Activated CD4-positive, alpha-beta memory T cell treated with anti-CD3 and anti-CD28 coated beads for 36 hours (primary cell): ENCODE results near the gene NPLOC4. TPM values are rescaled to one million over a fixed set of nuclear protein-coding genes. Genes with fewer than 3 reads are reported as not detected.
"Not testable (repeated sequence)": the region's sequence is repeated elsewhere in the genome, so short reads cannot be mapped to it uniquely, and the experiment has no call there.

ENCODE experiments used
- CTCF ChIA-PET: fragments of 350-600 bp; sonication (Branson Sonifier 250); formaldehyde crosslinking; loops from one replicate; lab custom pipeline; 2021; ENCODE audit warnings: antibody characterized with exemption, inconsistent platforms; lab: Charles Lee
- POLR2A ChIA-PET: fragments of 350-600 bp; sonication (Branson Sonifier 250); formaldehyde crosslinking; loops from one replicate; lab custom pipeline; 2021; ENCODE audit warnings: antibody characterized with exemption; lab: Charles Lee
- DNase-seq: peaks from one replicate; pipeline ENCODE4 v3.0.0-alpha.2; 2020
- H3K27ac Mint-ChIP-seq: one replicate; pipeline ENCODE4 v1.8.0; 2021; ENCODE audit warnings: mixed read lengths
- H3K27me3 Mint-ChIP-seq: one replicate; pipeline ENCODE4 v1.8.0; 2021; ENCODE audit warnings: mixed read lengths
- H3K36me3 Mint-ChIP-seq: one replicate; pipeline ENCODE4 v1.8.0; 2021; ENCODE audit warnings: mixed read lengths
- H3K4me1 Mint-ChIP-seq: one replicate; pipeline ENCODE4 v1.8.0; 2021; ENCODE audit warnings: low read depth, mixed read lengths
- H3K4me3 Mint-ChIP-seq: one replicate; pipeline ENCODE4 v1.8.0; 2021; ENCODE audit warnings: mild to moderate bottlenecking, mixed read lengths
- H3K9me3 Mint-ChIP-seq: one replicate; pipeline ENCODE4 v1.8.0; 2021; ENCODE audit warnings: mixed read lengths
- intact Hi-C: fragments of 100-400 bp; cut with micrococcal nuclease; formaldehyde crosslinking; loops from one replicate; pipeline ENCODE4 v1.15.1; 2023
- total RNA-seq, 2 experiments: library from RNA; stranded (reverse); gene quantifications; one replicate each; pipeline ENCODE4 v1.2.3, GENCODE V29; 2021

Gene NPLOC4
- total RNA-seq, 2 experiments from 2014 or later: 78.4 to 93.2 TPM

DNA sequence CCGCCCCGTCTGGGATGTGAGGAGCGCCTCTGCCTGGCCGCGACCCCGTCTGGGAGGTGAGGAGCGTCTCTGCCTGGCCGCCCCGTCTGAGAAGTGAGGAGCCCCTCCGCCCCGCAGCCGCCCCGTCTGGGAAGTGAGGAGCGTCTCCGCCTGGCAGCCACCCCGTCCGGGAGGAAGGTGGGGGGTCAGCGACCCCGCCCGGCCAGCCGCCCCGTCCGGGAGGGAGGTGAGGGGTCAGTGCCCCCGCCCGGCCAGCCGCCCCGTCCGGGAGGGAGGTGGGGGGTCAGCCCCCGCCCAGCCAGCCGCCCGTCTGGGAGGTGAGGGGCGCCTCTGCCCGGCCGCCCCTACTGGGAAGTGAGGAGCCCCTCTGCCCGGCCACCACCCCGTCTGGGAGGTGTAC lies 18.6 kb downstream of the NPLOC4 start:
- H3K4me3 Mint-ChIP-seq, H3K9me3 Mint-ChIP-seq, POLR2A ChIA-PET, CTCF ChIA-PET, H3K27me3 Mint-ChIP-seq, H3K27ac Mint-ChIP-seq, intact Hi-C loops, DNase-seq: not testable (repeated sequence)
- Mint-ChIP-seq H3K36me3 (peaks cover 38% of the 10 kb centered on the region), H3K4me1 (peaks cover 16% of the 10 kb centered on the region)

DNA sequence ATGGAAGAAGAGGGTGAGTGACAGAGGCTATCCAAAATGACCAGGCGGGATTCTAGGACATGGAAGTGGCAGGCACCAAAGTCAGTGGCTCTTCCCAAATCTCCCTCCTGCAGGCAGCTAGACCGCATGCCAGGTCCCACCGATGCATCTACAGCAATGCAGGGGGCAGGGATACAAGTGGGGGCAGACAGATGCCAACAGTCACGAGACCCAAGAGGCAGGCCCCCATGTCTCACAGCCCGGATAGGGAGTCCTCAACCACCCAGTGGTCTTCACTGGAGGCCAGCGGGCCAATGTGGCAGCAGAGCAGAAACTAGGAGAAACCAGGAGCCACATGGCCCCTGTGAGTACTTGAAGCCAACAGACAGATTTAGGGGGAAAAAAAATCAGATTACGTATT lies 20.0 kb downstream of the NPLOC4 start:
- ChIA-PET CTCF (interaction anchor here (1.0 kb wide), 1 partner anchor 16 kb away, joined by 3 read pairs; no protein-coding TSS in a partner anchor), POLR2A (no interaction called here)
- H3K4me1 Mint-ChIP-seq: peaks cover 16% of the 10 kb centered on the region
- no peak overlapping the region for H3K27ac Mint-ChIP-seq
- H3K9me3 Mint-ChIP-seq: no peaks in the 10 kb centered on the region
- no peak overlapping the region for H3K4me3 Mint-ChIP-seq
- H3K36me3 Mint-ChIP-seq: peaks cover 44% of the 10 kb centered on the region
- H3K27me3 Mint-ChIP-seq: no peaks in the 10 kb centered on the region
- DNase-seq: no peak
- intact Hi-C loops: no loop called here

DNA sequence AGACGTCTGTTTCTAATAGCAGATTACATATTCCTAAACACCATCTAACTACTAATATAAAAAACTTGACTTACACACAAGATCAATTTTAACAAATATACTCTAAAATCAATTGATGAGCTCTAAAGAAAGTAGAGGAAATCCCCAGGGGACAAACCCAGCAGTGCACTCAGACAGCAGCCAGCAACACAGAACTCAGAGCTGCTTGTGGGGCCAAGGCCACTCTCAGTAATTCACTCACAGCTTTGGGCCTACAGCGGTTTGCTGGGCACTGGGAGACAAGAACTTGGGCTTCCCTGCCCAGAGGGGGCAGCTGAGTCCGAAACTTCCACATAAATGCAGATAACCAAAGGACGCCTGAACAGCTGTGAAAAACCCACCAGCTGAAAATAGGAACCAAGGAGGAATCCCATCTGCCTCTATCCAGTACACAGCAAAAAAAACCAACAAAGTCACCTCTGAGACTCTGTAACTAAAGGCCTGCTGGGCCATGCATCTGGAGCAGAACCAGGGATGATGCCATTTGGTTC lies 21.4 kb downstream of the NPLOC4 start:
- H3K27ac Mint-ChIP-seq: no peak overlapping the region
- peaks cover 37% of the 10 kb centered on the region for H3K36me3 Mint-ChIP-seq
- H3K4me3 Mint-ChIP-seq: no peak overlapping the region
- no peaks in the 10 kb centered on the region for H3K27me3 Mint-ChIP-seq
- POLR2A ChIA-PET: no interaction called here
- DNase-seq: no peak
- CTCF ChIA-PET: interaction anchor here (0.8 to 4.9 kb wide), 2 partner anchors 14 to 16 kb away, joined by 3 to 26 read pairs; no protein-coding TSS in a partner anchor
- H3K9me3 Mint-ChIP-seq: no peaks in the 10 kb centered on the region
- peaks cover 15% of the 10 kb centered on the region for H3K4me1 Mint-ChIP-seq
- intact Hi-C loops: no loop called here

DNA sequence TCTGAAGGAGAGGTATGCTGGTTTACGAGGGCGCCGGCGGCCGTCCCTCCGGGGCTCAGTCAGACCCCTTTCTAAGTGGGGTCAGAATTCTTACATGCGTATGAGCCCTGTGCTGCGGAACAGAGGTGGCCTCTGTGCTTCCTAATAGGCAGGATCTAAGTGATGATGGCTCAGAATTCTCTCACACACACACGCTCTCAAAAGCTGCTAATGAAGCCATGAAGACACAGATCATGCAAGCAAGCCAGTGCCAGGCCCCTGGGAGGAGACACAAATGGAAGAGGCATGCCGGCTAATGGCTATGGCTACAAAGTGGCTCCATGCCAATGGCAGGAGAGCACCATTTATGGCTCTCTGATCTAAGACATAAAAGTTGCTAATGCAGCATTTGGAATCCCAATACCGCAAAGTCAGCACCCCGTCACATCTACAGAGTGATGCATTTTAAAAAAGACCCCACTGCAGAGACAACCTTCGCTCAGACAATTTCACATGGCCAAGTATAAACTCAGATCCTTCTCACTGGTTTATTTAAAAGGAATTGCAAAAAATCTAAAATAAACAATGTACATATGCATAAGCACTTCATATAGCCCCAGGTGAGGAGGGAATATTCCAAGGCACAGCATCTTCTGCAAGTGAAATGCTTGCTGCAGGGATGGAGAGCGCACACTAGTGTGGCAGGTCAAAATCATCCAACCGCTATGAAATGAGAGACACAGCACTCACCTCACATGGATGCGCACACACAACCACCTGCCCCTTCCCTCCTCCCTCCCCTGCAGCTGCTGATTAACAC lies 24.5 kb downstream of the NPLOC4 start:
- Mint-ChIP-seq H3K36me3 (peaks cover 33% of the 10 kb centered on the region), H3K9me3 (no peaks in the 10 kb centered on the region), H3K4me3 (no peak overlapping the region), H3K27me3 (no peaks in the 10 kb centered on the region), H3K4me1 (peaks cover 23% of the 10 kb centered on the region), H3K27ac (no peak overlapping the region)
- intact Hi-C loops: no loop called here
- POLR2A ChIA-PET: interaction anchor here (0.6 kb wide), 1 partner anchor 45 kb away, joined by 3 read pairs; no protein-coding TSS in a partner anchor
- CTCF ChIA-PET: interaction anchor here (4.9 kb wide), 1 partner anchor 11 kb away, joined by 26 read pairs; no protein-coding TSS in a partner anchor
- no peak for DNase-seq

DNA sequence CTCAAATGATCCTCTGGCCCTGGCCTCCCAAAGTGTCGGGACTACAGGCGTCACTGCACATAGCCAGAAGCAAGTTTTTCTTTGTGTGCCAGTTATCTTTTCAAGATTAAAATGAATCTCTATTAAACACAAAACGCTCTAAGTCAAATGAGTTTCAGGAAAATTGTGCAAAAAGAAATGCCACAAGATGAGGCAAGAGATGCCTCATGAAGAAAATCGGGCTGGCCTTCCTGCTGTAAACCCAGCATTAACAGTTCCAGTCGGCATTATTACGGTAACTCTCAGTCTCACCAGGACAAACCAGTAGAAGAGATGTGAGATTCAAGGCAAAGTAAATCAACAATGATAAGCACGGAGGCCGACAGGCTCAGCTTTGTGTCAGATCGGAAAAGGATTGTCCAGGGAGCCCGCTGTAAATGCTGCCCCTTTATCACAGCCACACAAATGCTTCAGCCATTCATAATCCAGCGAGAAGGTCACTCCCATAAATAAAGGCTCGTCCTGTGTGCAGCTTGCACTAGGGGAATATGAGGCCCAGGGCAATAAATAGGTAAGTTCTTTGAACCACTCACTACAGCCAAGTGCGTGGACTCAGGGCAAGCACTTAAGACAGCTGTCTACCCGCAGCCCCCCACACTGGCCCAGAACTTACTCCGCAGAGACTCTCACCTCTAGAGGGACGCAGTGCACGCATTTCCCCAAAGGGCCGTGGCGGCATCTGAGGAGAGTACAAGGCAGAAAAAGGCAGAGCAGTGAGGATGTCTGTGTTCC lies 27.2 kb downstream of the NPLOC4 start:
- H3K9me3 Mint-ChIP-seq: no peaks in the 10 kb centered on the region
- no peak overlapping the region for H3K4me3 Mint-ChIP-seq
- POLR2A ChIA-PET: no interaction called here
- no peak for DNase-seq
- peak overlapping the region; percentile 13 for H3K27ac Mint-ChIP-seq
- intact Hi-C loops: no loop called here
- H3K27me3 Mint-ChIP-seq: no peaks in the 10 kb centered on the region
- H3K36me3 Mint-ChIP-seq: peaks cover 36% of the 10 kb centered on the region
- CTCF ChIA-PET: interaction anchor here (0.5 kb wide), 1 partner anchor 65 kb away, joined by 3 read pairs; no protein-coding TSS in a partner anchor
- peaks cover 14% of the 10 kb centered on the region for H3K4me1 Mint-ChIP-seq

DNA sequence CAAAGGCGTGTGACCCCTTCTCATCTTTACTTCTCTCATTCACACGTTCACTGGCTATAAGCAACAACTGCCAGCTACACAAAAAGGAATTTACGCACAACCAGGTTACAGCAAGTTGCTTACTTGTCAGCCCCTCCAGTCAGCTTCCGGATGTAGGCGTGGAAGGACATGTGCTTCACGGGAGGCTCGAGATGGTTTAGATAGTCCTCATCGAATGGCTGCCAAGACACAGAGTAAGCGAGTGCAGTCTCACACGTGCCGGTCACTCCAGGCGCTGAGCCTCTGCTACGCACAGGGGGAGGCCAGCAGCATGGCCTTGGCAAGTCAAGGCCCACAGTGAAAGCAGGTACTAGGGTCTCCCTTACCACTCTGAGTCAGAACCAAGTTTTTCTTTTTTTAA lies 28.3 kb downstream of the NPLOC4 start:
- ChIA-PET POLR2A (interaction anchor here (0.7 kb wide), 1 partner anchor 17 kb away, joined by 3 read pairs; no protein-coding TSS in a partner anchor), CTCF (no interaction called here)
- H3K4me3 Mint-ChIP-seq: no peak overlapping the region
- H3K27me3 Mint-ChIP-seq: no peaks in the 10 kb centered on the region
- intact Hi-C loops: no loop called here
- no peaks in the 10 kb centered on the region for H3K9me3 Mint-ChIP-seq
- peaks cover 8% of the 10 kb centered on the region for H3K4me1 Mint-ChIP-seq
- DNase-seq: no peak
- peak overlapping the region; percentile 11 for H3K27ac Mint-ChIP-seq
- peaks cover 35% of the 10 kb centered on the region for H3K36me3 Mint-ChIP-seq

DNA sequence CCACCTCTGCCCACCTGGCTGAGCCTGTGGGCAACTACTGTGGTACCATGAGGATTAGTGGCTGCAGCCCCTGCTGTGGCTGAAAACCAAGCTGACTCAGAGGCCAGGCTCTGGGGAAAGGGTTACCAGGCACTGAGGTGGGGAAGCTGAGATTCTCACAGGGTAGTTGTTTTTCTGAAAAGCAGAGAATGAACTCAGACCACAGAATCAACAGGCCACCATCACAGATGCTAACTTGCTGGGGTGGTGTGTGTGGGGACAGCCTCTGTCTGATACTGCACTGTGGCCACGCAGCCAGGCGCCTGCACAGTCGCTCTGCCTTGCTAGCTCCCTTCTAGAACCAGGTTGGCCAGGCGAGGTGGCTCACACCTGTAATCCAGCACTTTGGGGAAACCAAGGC lies 28.8 kb downstream of the NPLOC4 start:
- peaks cover 8% of the 10 kb centered on the region for H3K4me1 Mint-ChIP-seq
- intact Hi-C loops: no loop called here
- DNase-seq: peak; percentile 29
- H3K27ac Mint-ChIP-seq: peak overlapping the region; percentile 45
- H3K4me3 Mint-ChIP-seq: no peak overlapping the region
- POLR2A ChIA-PET: interaction anchor here (1.4 kb wide), 1 partner anchor 57 kb away, joined by 3 read pairs; no protein-coding TSS in a partner anchor
- CTCF ChIA-PET: no interaction called here
- H3K36me3 Mint-ChIP-seq: peaks cover 30% of the 10 kb centered on the region
- H3K9me3 Mint-ChIP-seq: no peaks in the 10 kb centered on the region
- H3K27me3 Mint-ChIP-seq: no peaks in the 10 kb centered on the region

DNA sequence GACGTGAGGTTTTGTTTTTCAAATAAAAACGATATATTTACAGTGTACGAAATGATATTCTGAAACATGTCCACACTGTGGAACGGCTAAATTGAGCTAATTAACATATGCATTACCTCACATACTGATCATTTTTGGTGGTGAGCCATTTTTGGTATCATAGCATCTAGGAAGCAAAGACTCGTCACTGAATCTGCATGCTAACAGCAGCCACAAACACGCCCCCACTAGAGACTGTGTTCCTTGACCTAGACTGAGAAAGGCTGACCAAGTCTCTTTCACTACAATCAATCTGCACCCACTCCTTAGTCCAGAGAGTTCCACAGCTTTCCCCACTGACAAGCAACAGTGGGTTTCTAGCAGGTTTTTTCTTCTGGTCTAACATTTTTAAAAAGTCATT lies 29.5 kb downstream of the NPLOC4 start:
- DNase-seq: peak; percentile 23
- no peak overlapping the region for H3K4me3 Mint-ChIP-seq
- no peaks in the 10 kb centered on the region for H3K9me3 Mint-ChIP-seq
- no peaks in the 10 kb centered on the region for H3K27me3 Mint-ChIP-seq
- H3K36me3 Mint-ChIP-seq: peaks cover 28% of the 10 kb centered on the region
- intact Hi-C loops: no loop called here
- ChIA-PET CTCF (no interaction called here), POLR2A (interaction anchor here (1.4 kb wide), 1 partner anchor 58 kb away, joined by 3 read pairs; no protein-coding TSS in a partner anchor)
- H3K27ac Mint-ChIP-seq: peak overlapping the region; percentile 45
- peaks cover 8% of the 10 kb centered on the region for H3K4me1 Mint-ChIP-seq

DNA sequence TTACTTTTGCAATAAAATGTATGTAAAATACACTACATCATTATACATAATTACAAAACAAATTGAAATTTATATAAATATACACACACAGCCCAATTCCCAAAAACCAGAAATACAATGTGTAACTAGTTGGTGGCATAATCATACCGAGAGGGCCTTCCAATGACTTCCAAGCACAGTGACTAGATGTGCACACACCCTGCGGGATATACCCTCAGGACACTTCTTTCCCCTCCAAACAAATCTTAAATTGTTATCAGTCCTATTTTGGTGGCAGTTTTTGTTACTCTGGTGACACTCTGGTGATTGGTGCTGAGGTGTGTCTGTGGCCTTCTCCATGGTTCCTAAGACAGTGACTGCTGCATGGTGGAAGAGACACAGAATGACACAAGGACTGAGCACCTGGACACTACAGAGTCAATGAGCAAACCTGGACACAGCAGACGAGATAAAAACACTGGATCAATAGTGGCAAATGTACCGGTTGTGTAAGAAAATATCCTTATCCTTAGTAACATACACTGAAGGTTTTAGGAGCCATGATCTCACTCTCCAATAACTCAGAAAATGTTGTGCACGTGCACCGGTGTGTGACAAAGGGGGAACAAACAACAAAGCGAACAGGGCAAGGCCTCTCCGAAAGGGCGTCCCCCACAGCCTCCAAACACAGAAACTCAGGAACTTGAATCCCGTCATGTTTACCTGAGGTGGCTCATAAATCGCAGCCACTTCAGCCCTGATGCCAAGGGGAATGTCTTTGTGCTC lies 32.9 kb downstream of the NPLOC4 start:
- Mint-ChIP-seq H3K27me3 (no peaks in the 10 kb centered on the region), H3K27ac (no peak overlapping the region), H3K9me3 (no peaks in the 10 kb centered on the region), H3K36me3 (peaks cover 29% of the 10 kb centered on the region), H3K4me1 (peaks cover 12% of the 10 kb centered on the region), H3K4me3 (no peak overlapping the region)
- no peak for DNase-seq
- ChIA-PET POLR2A (no interaction called here), CTCF (no interaction called here)
- intact Hi-C loops: no loop called here

DNA sequence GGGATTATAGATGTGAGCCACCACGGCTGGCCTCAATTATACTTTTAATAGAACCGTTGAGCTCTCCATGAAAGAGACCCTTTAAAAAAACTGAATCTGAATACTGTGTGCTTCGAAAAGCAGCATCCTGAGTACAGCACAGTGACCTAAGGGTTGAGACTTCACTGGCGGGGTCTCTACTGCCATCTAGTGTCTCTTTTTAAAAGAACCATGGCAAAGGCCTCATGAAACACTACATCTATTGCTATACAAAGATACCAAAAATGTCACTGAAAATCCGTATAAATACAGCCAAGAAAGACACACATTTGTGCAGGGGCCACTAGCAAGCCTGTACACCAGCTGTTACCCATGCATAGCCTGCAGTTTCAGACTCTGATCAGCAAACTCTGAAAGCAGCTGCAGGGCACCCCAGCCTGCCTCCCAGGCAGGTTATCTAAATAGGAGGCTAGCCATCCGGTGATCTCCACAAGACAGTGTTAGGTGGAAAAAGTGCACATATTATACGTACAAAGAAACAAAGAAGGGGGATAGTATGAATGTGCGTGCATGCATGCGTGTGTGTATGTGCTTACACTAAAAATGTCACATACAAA lies 35.3 kb downstream of the NPLOC4 start:
- no peaks in the 10 kb centered on the region for H3K27me3 Mint-ChIP-seq
- no peaks in the 10 kb centered on the region for H3K9me3 Mint-ChIP-seq
- H3K27ac Mint-ChIP-seq: no peak overlapping the region
- intact Hi-C loops: loop anchor here (2.0 kb wide), 1 partner anchor 89 kb away; the partner anchor contains the start of gene ACTG1
- H3K4me3 Mint-ChIP-seq: no peak overlapping the region
- peak; percentile 44 for DNase-seq
- ChIA-PET POLR2A (interaction anchor here (0.5 kb wide), 1 partner anchor 57 kb away, joined by 3 read pairs; no protein-coding TSS in a partner anchor), CTCF (interaction anchor here (0.6 to 3.9 kb wide), 27 partner anchors 12 to 349 kb away, joined by 3 to 26 read pairs (median 4); partner anchors contain the start of gene FAAP100)
- H3K4me1 Mint-ChIP-seq: peaks cover 6% of the 10 kb centered on the region
- peaks cover 35% of the 10 kb centered on the region for H3K36me3 Mint-ChIP-seq
